Left lung (tissue), 10 donors: ENCODE results near the gene ATP23. TPM values are rescaled to one million over a fixed set of nuclear protein-coding genes. Genes with fewer than 3 reads are reported as not detected.

Source experiments
- ATAC-seq: fragments of 200-7000 bp; cut with Tn5 transposase; one replicate; pipeline ENCODE4 v1.9.1; 2020; ENCODE audit warnings: moderate library complexity
- DNase-seq, 4 donors: peaks; one replicate each; pipeline ENCODE4 v3.0.0-alpha.2; 2013 to 2020
- H3K27ac ChIP-seq, 2 donors: fragments of 200-600 bp; sonication (generic) in 1 of 2; one replicate each; pipeline versions ENCODE4 v1.5.0 to v1.8.0; 2020 to 2021
- H3K27me3 ChIP-seq, 2 donors: fragments of 200-600 bp; sonication (generic) in 1 of 2; one replicate each; pipeline versions ENCODE4 v1.5.0 to v1.8.0; 2020 to 2021
- H3K36me3 ChIP-seq, 2 donors: fragments of 200-600 bp; sonication (generic) in 1 of 2; one replicate each; pipeline versions ENCODE4 v1.5.0 to v1.8.0; 2020 to 2021
- H3K4me1 ChIP-seq, 2 donors: fragments of 200-600 bp; one replicate each; pipeline ENCODE4 v1.8.0; 2021
- H3K4me3 ChIP-seq, 2 donors: fragments of 200-600 bp; sonication (generic) in 1 of 2; one replicate each; pipeline versions ENCODE4 v1.5.0 to v1.8.0; 2020 to 2021; ENCODE audit warnings: mild to moderate bottlenecking in 1 of 2
- H3K9me3 ChIP-seq, 2 donors: fragments of 200-600 bp; sonication (generic) in 1 of 2; one replicate each; pipeline versions ENCODE4 v1.5.0 to v1.8.0; 2020 to 2021
- CTCF ChIP-seq, 2 donors: fragments of 200-600 bp; sonication (generic) in 1 of 2; IDR thresholded peaks; one replicate each; pipeline versions ENCODE4 v1.5.0 to v1.8.0; 2021; ENCODE audit warnings: antibody characterized with exemption in 2 of 2
- intact Hi-C, 2 donors: fragments of 100-400 bp; cut with DNase I; formaldehyde crosslinking; loops; one replicate each; pipeline versions ENCODE4 v1.11.2 to v1.14.2; 2022
- polyA plus RNA-seq, 6 donors: library from polyadenylated mRNA; unstranded; fragments of 120-200 nt; gene quantifications; one replicate each; pipeline ENCODE4 v1.2.1, GENCODE V29; 2013; ENCODE audit not compliant: insufficient read length in 6 of 6
- total RNA-seq, 2 donors: library from RNA; stranded (reverse); fragmentation: NEBNext Ultra II Directional; extraction: Animal tissue kit (Norgen Biotek cat#: 25700); gene quantifications; one replicate each; pipeline ENCODE4 v1.2.1, GENCODE V29; 2021
- donor health status: DM: no; HTN: yes; CAD: no.
- donor health status: DM: no; HTN: no; CAD: no.

The ATP23 gene
- total and polyA plus RNA-seq, 8 donors = 6.1 to 14.1 (median 9.1) TPM

- Histone ChIP-seq H3K36me3 (no peaks in the 10 kb centered on the region), H3K9me3 (no peaks in the 10 kb centered on the region), H3K27me3 (no peaks in the 10 kb centered on the region), H3K27ac (no peak overlapping the region), H3K4me1 (peaks cover 2 to 10% of the 10 kb centered on the region in 2 donors), H3K4me3 (no peak overlapping the region)
- no peak for TF ChIP-seq CTCF (IDR thresholded peaks at IDR 0.05)
- DNase-seq (no peak), ATAC-seq (no peak)
- intact Hi-C loops = no loop called here
Observed at GRCh38 chr12:57904426-57904825, 36.9 kb upstream of the ATP23 start.

GRCh38 chr12:57904848-57905811 lies 36.2 kb upstream of the ATP23 start:
- intact Hi-C loops = no loop called here
- Histone ChIP-seq H3K36me3 (no peaks in the 10 kb centered on the region), H3K27ac (no peak overlapping the region), H3K4me1 (peaks cover 0 to 10% of the 10 kb centered on the region in 2 donors), H3K4me3 (no peak overlapping the region), H3K27me3 (no peaks in the 10 kb centered on the region), H3K9me3 (no peaks in the 10 kb centered on the region)
- peak; percentile 96 for ATAC-seq
- DNase-seq = peak in 3 of 4 donors; percentile 81 to 91 (median 82)
- TF ChIP-seq CTCF (IDR thresholded peaks at IDR 0.05) = peak; percentile 98 to 100

GRCh38 chr12:57905812-57906475 lies 35.4 kb upstream of the ATP23 start:
- TF ChIP-seq CTCF (IDR thresholded peaks at IDR 0.05) = no peak
- intact Hi-C loops = no loop called here

DNA sequence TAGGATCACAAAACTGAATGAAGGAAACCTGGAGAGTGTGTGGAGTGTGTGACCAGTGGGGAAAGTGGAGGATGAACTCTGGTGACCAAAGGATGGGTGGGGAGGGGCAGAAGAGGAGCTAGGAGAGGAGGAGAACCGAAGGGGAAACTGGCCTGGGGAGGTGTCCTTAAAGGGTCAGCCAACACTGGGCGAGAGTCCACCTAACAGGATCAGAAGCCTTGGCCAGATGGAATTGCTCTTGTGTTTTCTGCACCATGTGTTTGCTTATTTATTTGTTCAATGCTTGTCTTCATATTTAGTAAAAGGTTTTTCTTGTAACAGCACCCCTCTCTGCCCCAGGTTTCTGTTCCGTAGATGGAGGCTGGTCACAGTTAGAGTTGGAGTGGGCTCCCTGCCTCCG lies 34.5 kb upstream of the ATP23 start:
- Histone ChIP-seq H3K4me3 (no peak overlapping the region), H3K4me1 (peaks cover 0 to 10% of the 10 kb centered on the region in 2 donors), H3K27ac (no peak overlapping the region), H3K9me3 (no peaks in the 10 kb centered on the region), H3K36me3 (no peaks in the 10 kb centered on the region), H3K27me3 (no peaks in the 10 kb centered on the region)
- no peak for TF ChIP-seq CTCF (IDR thresholded peaks at IDR 0.05)
- intact Hi-C loops = no loop called here
- DNase-seq (no peak), ATAC-seq (no peak)

More at GRCh38 chr12:57905812-57906475, 35.4 kb upstream of the ATP23 start:
- ATAC-seq (no peak), DNase-seq (no peak)
- Histone ChIP-seq H3K4me3 (no peak overlapping the region), H3K9me3 (no peaks in the 10 kb centered on the region), H3K27me3 (no peaks in the 10 kb centered on the region), H3K27ac (no peak overlapping the region), H3K36me3 (no peaks in the 10 kb centered on the region), H3K4me1 (peaks cover 0 to 10% of the 10 kb centered on the region in 2 donors)

GRCh38 chr12:57907281-57907680 lies 34.1 kb upstream of the ATP23 start:
- DNase-seq = no peak
- no peak overlapping the region for H3K27ac ChIP-seq
- intact Hi-C loops = no loop called here
- no peak for ATAC-seq
- H3K4me1 ChIP-seq = peaks cover 0 to 10% of the 10 kb centered on the region in 2 donors
- no peaks in the 10 kb centered on the region for H3K9me3 ChIP-seq
- no peaks in the 10 kb centered on the region for H3K36me3 ChIP-seq
- H3K27me3 ChIP-seq = no peaks in the 10 kb centered on the region
- no peak overlapping the region for H3K4me3 ChIP-seq
- no peak for TF ChIP-seq CTCF (IDR thresholded peaks at IDR 0.05)
